Epithelial cell of esophagus (primary cell): ENCODE data around the gene ZNF672.

ENCODE experiments used
- DNase-seq: peaks from one replicate; pipeline ENCODE4 v3.0.0; 2010; ENCODE audit warnings: low read depth
- H3K4me3 ChIP-seq: 2 replicates; pipeline ENCODE4 v1.5.1; 2011; ENCODE audit warnings: mild to moderate bottlenecking, low read length, control low read depth
- CTCF ChIP-seq: IDR thresholded peaks from 2 replicates; pipeline ENCODE4 v1.5.1; 2011; ENCODE audit warnings: low read depth, mild to moderate bottlenecking, low read length, control low read depth, inconsistent platforms; ENCODE audit not compliant: insufficient read depth; ENCODE audit errors: missing control alignments

ZNF672 gene

GRCh38 chr1:248821101-248821500, 16.9 kb upstream of the ZNF672 start:
- peak; percentile 36 for DNase-seq
- no peak overlapping the region for H3K4me3 ChIP-seq
- TF ChIP-seq CTCF, result no peak

- no peak for TF ChIP-seq CTCF
- no peak overlapping the region for H3K4me3 ChIP-seq
- DNase-seq, result no peak
Measured at GRCh38 chr1:248821641-248822040, 16.4 kb upstream of the ZNF672 start.

GRCh38 chr1:248822148-248823032, 15.6 kb upstream of the ZNF672 start:
- no peak for DNase-seq
- TF ChIP-seq CTCF, result no peak
- H3K4me3 ChIP-seq, result no peak overlapping the region

GRCh38 chr1:248823517-248824001, 14.5 kb upstream of the ZNF672 start:
- no peak for TF ChIP-seq CTCF
- H3K4me3 ChIP-seq, result no peak overlapping the region
- peak; percentile 22 for DNase-seq

- TF ChIP-seq CTCF, result no peak
- no peak for DNase-seq
- H3K4me3 ChIP-seq, result peak overlapping the region; percentile 95
Measured at GRCh38 chr1:248824301-248824700, 13.7 kb upstream of the ZNF672 start.

- no peak for DNase-seq
- TF ChIP-seq CTCF, result no peak
- H3K4me3 ChIP-seq, result peak overlapping the region; percentile 95
Measured at GRCh38 chr1:248824701-248825100, 13.3 kb upstream of the ZNF672 start.
